Measurements from ENCODE around the gene CCDC102A.

The CCDC102A gene

DNA sequence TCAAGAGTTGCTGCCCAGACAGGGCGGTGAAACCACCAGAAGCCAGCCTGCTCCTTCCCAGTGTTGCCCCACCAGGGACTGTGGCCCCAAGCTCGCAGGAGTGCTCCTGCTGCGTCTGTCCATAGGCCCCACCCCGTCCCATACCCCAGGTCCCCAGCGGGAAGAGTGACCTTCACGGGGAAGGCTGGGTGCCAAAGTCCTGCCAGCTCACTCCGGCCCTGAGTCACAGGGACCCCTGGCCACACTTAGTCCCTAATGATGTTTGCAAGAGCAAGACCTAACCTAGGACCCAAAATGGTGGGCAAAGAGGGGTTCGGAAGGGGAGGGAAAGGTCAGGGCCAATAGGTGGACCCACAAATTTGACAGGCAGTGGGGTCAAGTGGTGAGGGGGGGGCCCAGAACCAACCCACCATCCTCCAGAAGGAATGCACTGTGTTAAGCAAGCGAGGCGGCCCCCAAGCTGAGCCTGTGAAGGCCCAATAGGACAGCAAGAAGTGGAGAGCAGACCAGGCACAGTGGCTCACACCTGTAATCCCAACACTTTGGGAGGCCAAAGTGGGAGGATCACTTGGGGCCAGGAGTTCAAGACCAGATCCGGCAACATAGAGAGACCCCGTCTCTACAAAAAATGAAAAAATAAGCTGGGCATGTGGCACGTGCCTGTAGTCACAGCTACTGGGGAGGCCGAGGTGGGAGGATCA, 53.4 kb downstream of the CCDC102A start:
- H3K4me3 ChIP-seq (ENCODE audit: low read depth, low read length), result no peak overlapping the region
- TF ChIP-seq, protein P1, sequence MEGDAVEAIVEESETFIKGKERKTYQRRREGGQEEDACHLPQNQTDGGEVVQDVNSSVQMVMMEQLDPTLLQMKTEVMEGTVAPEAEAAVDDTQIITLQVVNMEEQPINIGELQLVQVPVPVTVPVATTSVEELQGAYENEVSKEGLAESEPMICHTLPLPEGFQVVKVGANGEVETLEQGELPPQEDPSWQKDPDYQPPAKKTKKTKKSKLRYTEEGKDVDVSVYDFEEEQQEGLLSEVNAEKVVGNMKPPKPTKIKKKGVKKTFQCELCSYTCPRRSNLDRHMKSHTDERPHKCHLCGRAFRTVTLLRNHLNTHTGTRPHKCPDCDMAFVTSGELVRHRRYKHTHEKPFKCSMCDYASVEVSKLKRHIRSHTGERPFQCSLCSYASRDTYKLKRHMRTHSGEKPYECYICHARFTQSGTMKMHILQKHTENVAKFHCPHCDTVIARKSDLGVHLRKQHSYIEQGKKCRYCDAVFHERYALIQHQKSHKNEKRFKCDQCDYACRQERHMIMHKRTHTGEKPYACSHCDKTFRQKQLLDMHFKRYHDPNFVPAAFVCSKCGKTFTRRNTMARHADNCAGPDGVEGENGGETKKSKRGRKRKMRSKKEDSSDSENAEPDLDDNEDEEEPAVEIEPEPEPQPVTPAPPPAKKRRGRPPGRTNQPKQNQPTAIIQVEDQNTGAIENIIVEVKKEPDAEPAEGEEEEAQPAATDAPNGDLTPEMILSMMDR (conservative IDR thresholded peaks at IDR 0.05; ENCODE audit: low read depth, low read length), result no peak
- no peak for DNase-seq (ENCODE audit: low read depth)

DNA sequence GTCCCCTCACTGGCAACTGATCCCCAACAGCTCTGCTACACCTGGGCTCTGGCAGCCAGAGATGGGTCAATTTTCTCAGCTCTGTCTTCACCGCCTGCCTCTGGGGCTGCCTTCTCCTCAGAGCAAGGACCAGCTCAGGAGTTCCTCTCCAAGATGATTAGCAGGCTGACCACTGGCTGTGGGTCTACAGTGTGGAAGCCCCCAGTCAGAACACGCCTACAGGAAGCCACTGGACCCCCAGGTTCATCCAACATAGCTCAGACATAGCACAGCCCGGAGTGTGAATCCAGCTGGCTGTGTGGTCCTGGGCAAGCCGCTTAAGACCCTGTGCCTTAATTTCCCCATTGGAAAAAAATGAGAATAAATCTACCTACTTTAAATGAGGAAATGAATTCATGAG, 55.0 kb downstream of the CCDC102A start:
- TF ChIP-seq, protein P1 (conservative IDR thresholded peaks at IDR 0.05; ENCODE audit: low read depth, low read length), result no peak
- no peak overlapping the region for H3K4me3 ChIP-seq (ENCODE audit: low read depth, low read length)
- no peak for DNase-seq (ENCODE audit: low read depth)

DNA sequence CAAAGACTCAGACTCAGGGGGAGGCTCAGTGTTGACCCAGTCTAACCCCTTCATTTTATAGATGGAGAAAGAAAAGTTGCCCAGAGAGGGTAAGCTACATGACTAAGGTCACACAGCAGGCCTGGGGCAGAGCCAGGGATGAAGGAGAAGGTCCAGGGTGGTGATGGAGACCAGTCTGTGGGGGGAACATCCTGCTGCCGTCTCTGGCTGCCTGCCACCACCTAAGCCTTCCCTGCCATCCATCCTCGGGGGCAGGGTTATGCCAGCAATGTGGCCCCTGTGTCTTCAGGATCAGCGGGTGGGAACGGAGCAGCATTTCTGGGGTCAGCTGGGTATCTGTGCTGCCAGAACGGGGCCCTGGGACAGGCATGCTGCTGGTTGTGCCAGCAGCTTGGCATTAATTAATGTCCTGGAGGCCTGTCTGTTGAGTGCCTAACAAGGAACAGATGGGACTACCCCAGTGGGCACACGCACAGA, 55.6 kb downstream of the CCDC102A start:
- DNase-seq (ENCODE audit: low read depth), result no peak
- TF ChIP-seq, protein P1 (conservative IDR thresholded peaks at IDR 0.05; ENCODE audit: low read depth, low read length), result no peak
- H3K4me3 ChIP-seq (ENCODE audit: low read depth, low read length), result no peak overlapping the region

DNA sequence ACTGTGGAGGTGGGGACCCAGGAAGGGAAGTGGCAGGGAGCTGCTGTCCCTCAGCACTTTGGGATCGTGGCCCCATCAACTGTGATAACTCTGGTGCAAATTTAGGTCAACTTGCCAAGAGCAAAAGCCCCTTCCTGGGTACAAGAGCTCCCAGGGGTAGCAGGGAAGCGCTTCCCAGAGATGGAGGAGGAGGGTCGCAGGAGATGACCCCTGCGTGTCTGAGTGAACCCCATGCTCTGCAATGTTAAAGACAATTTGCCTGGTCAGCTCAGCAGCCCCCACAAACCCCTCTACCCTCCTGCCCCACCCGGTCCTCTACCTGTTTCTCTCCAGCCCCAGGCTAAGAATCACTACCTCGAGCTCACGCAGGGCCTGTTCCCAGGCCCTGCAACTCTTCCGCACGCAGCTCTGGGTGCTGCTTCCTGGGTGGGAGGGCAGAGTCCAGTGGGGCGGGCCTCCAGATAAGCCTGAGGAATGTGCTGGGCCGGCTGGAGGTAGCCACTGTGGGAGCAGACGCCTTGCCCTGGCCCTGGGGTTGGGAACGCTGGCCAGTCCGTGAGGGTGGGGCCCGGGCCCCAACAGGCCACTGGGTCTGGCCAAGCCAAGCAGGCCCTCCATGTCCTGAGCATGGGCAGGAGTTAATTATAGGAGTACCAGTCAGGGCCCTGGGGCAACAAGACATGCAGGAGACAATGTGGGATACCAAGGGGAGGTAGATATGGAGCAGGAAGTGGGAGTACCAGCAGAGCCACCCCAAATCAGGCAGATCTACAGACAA, 56.2 kb downstream of the CCDC102A start:
- H3K4me3 ChIP-seq (ENCODE audit: low read depth, low read length), result peak overlapping the region; percentile 55
- TF ChIP-seq, protein P1 (conservative IDR thresholded peaks at IDR 0.05; ENCODE audit: low read depth, low read length), result no peak
- peak; percentile 72 for DNase-seq (ENCODE audit: low read depth)

DNA sequence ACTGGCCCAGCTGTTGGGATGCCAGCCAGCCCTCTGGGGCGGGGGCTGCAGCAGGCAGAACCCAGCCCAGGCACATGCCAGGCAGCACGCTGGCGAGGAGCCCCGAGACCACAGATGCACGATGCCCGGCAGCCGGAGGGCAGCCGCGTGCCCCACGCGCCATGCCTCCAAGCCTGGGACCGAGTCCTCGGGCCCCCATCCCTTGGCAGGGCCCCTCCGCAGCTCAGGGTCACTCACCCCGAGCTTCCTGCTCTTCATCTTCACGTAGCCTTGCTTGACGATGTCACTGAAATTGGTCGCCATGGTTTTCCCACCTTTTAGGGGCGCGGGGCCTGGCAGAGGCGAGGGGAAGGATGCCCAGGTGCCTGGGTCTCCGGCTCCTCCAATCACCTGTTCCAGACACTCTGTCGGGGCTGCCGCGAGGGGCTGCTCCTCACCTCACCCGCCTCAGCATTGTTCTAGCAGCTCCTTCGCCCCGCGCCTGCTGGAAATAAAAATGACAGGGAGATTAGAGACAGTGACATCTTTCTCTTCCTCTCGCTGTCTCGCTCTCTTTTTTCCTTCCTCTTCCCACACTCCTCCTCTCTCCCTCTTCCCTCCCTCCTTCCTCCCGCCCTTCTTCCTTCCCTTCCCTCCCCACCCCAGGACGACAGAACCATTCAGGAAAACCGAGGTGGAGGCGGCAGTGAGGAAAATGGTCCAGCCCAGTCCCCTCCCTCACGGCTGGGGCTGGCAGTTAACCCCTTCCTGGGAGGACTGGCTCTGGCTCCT, 57.0 kb downstream of the CCDC102A start:
- peak; percentile 58 for DNase-seq (ENCODE audit: low read depth)
- H3K4me3 ChIP-seq (ENCODE audit: low read depth, low read length), result peak overlapping the region; percentile 55
- TF ChIP-seq, protein P1 (conservative IDR thresholded peaks at IDR 0.05; ENCODE audit: low read depth, low read length), result no peak

DNA sequence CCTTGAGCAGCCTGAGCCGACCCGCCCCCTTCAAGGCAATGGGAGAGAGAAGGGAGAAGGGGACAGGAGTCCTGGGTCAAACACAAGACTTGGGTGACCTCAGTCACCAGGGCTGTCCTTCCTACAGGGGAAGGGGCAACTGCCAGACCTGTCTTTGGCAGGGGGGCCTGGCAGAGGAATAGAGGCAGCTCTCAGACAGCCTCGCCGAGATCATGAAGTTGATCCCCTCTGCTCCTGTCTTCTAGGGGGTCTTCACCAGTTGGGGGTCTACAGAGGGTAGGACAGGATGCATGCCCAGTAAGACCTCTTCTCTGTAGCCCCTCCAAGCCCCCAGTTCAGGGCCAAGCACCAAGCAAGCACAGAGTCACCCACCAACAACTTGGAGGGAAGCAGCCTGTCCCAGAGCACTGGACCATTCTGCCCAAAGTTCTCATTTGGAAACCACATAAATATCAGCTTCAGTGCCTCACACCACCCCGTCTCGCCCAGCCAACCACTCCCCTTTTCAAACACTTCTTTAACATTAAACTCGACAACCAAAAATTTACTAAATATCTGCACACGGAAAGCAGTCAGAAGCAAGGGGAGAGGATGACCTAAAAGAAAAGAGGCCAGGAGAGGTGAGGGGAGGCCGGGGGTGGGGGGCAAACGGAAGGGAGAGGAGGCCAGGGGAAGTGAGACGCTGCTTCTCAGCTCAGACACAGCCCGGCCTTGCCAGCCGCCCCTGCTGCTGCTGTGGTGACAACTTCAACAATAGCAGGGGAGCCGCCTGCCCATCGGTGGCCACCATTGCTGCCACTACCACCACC, 57.8 kb downstream of the CCDC102A start:
- no peak for DNase-seq (ENCODE audit: low read depth)
- peak overlapping the region; percentile 55 for H3K4me3 ChIP-seq (ENCODE audit: low read depth, low read length)

More for the DNA sequence above, 57.8 kb downstream of the CCDC102A start:
- TF ChIP-seq, protein P1 (conservative IDR thresholded peaks at IDR 0.05; ENCODE audit: low read depth, low read length), result no peak

Data from choroid plexus epithelial cell (primary cell).